HG03439 (cell line): Measurements from ENCODE around the gene CDK11A.

ENCODE experiments used
- ATAC-seq: cut with Tn5 transposase; IDR thresholded peaks from one replicate; pipeline ENCODE4 v1.9.1; 2021; ENCODE audit warnings: mild to moderate bottlenecking, moderate library complexity; ENCODE audit not compliant: unreplicated experiment

Gene CDK11A

DNA sequence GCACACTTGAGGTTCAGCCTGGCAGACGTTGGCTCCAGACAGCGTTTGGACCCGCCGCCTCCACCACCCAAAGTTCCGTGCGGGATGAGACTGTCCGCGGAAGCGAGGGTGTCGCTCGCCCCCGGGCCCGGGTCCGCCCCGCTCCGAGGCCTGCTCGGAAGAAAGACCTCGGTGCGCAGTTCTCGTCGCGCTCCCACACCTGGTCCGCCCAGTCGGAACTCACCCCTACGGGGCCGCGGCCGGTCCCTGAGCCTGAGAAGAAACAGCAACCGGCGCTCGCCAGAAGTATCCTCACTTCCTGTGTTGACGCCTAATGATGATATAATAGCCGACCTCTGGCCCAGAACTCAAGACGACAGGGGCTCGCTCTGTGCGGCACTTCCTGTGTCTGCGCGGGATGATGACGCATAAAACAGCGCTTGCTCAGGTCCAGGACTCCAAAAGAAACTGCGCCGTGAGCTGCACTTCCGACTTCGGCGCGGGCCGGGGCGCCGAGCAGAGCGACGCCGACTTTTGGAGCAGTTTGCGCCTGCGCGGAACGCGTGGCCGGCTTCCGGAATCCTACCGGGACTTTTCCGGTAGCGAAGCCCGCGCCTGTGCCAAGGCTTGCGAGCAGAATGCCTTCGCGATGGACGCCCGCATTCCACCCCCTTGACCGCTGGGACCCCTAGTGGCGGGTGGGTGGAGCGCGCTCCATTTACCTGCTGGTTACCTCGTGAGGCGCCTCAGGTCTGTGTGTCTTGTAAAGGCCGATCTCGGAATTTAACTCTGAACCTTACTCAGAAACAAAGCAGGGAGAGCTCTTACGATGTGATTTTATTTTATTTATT, at the start of gene CDK11A:
CDK11A (minus strand) TSS at position 323 of the 830 bp plus-strand sequence. CDS start 1,539 bp downstream, outside the sequence.
- ATAC-seq = peak; percentile 93

DNA sequence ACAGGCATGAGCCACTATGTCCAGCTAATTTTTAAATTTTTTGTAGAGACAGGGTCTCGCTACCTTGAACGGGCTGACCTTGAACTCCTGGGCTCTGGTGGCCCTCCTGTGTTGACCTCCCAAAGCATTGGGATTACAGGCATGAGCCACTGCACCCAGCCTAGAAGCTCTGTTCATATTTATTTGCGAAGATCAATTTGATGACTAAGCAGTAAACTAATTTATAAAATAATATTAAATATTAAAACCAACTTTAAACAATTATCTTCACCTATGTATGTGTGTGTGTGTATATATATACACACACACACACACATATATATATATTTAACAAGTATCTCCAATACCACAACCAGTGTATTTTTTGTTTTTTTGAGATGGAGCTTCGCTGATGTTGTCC, 49.7 kb upstream of the CDK11A start:
- no peak for ATAC-seq

DNA sequence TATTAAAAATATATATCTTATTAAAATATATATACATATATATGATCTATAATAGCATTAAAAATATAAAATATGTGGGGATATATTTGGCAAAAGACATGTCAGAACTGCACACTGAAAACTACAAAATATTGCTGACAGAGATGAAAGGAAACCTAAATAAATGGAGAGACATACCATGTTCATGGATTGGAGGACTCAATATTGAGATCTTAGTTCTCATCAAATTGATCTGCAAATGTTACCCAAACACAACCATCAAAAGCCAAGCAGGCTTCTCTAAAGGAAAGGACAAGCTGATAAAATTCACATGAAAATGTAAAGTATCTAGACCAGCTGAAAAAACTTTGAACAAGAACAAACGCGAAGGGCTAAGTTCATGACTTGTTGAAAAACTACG, 46.9 kb upstream of the CDK11A start:
- ATAC-seq = no peak

DNA sequence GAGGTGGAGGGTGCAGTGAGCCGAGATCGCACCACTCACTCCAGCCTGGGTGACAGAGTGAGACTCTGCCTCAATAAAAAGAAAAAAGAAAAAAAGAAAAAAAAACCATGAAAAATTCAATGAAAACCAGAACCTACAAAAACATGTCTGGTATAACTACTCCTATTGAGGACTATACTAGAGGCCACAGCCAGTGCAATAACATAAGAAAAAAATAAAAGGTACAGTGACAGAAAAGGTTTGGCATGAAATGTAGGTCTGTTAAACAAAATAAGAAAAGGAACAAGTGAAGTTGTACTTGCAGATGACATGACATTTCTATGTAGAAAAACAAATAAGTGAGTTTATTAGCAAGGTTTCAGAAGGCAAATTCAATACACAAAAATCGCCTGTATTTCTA, 45.9 kb upstream of the CDK11A start:
- ATAC-seq = no peak

DNA sequence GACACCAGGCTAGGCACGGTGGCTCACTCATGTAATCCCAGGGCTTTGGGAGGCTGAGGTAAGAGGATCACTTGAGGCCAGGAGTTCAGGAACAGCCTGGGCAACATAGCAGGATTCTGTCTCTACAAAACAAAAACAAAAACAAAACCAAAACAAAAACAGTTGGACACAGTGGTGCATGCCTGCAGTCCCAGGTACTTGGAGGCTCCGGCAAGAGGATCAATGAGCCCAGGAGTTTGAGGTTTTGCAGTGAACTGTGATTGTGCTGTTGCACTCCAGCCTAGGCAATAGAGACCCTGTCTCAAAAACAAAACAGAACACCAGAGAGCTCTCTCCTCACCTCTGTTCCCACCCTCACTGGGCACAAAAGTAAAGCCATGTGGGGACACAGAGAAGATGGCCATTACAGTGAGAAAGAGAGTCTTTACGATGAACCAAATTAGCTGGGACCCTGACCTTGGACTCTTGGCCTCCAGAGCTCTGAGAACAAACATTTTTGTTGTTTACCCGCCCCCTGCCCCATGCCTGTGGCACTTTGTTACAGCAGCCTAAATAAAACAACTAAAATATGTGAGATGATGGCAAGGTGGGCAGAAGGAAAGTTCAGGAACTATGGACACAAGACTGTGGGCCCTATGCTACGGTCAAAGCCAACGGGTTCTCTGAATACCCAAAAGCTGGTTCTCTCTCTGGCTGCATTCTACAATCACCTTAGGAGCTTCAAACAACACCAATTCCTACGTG, 44.3 kb upstream of the CDK11A start:
- no peak for ATAC-seq

DNA sequence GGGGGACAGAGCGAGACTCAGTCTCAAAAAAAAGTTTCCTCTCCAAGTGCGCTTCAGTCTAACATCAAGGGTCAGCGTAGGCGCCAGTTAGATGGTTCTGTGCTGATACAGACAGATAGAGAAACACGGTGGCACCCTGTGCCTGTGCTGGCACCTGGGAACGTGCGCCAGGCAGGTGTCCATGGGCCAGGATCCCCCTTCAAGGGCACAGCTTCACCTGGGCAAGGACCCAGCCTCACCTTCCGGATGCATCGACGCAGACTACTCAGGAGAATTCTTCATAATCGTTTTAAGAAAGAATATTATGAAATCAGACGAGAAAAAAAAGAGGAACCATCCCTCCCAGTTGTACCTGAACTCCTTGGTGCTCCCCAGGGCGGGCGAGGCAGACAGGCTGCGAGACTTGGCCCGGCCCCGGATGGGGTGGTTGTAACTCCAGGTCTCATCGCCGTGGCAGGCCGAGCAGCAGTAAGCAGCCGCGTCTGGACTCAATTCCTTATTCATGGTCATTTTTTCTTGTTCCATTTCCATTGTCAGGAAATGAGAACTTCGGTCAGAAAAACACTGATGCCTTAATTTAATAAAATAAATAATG, 40.8 kb upstream of the CDK11A start:
- no peak for ATAC-seq

DNA sequence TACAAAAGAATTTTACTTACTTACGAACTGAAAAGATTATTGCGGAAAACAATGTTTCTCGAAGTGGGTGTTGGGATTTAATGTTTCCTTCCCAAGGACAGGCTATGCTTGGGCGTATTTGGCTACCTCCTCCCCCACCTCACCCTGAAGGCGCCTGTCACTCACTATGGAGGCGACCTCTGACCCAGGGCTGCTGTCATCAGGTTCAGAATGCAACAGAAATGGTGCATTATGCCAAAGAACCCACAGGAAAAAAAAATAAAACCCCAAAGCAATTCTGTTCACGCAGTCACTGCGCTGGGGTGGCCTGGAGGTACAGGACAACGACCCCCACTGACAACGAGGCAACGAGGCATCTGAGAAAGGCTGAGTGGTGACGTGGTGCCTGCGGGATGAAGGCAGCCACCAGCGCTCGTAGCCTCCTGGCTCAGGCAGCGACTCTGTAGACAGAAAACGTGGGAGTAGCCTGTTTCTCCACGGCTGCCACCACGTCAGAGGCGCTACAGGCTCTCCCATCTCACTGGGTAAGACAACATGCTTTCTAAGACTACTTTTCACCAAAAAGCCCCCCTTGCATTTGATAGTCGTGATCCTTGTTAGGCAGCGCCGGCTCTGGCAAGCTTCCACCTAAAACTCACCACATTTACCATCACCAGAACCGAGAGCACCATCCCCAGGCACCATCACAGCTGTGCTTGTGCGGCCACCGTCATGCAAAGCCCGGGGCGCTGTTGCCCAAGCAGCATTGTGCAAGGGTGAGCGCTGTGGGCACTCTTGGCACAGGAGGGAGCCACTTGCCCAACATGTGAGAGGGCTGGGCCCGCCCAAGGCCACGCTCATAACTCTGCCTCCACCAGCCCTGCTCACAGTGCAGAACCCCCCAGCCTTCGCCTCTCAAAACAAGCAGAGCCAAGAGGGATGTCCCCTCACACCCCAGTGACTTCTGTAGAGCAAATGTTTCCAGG, 39.8 kb upstream of the CDK11A start:
- ATAC-seq = no peak

DNA sequence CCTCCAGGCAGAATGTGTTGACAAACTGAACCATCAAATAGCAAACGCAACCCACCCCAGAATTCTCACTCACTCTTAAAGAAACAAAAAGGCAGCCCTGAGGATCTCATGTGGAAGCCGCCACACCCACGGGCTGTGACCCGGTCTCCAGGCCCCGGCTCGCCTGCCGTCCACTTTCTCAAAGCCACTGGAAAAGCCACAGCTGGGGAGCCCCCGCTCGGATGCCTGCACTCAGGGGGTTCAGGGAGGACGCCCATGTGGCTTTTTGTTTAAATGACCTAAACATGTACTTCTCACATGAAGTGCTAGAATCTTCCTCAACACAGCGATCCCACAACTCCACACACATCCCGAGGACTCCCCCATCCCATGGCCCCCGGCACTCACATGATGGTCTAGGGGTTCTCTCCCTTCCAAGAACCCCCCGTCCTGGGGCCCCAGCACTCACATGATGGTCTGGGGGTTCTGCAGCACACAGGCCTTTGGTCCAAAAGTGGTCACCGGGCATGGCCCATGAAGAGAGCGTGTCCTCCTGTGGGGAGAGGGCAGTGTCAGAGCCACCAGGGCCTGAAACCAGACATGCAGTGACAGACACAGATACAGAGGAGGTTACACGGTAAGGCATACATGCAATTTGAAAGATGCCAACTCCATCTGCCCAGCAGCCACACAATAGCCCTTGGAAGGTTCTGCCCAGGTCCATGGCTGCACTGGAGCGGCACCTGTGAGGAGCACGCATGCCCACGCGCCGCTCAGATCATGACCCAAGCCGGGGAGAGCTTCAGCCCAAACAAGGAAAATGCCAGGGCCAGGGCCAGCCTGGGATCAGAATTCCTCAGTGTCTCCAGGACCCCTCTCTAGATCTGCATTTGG, 37.6 kb upstream of the CDK11A start:
- no peak for ATAC-seq

DNA sequence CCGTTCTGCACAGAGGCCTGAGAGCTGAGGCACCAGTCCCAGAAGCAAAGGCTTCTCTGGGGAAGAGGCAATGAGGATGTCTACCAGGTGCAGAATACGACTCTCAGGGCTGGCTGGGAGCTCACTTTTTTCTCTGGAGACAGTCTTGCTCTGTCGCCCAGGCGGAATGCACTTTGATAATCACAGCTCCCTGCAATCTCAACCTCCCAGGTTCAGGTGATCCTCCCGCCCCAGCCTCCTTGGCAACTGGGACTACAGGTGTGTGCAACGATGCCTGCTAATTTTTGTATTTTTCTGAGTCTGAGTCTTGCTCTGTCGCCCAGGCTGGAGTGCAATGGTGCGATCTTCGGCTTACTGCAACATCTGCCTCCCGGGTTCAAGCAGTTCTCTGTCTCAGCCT, 36.6 kb upstream of the CDK11A start:
- ATAC-seq = no peak

DNA sequence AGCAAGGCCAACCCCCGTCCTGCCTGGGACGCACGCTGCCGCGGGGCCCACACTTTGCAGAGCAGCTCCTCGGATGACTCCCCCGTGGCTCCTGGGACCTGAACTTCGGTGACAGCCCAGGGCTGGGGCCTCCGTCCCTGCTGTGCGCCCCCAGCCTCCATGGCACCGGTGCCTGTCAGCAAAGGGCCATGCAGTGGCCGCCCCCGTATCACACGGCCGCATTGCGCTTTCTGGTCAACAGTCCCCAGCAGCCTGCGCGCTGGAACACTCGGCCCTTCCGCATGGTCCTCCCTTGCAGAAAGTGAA, 36.1 kb upstream of the CDK11A start:
- no peak for ATAC-seq

DNA sequence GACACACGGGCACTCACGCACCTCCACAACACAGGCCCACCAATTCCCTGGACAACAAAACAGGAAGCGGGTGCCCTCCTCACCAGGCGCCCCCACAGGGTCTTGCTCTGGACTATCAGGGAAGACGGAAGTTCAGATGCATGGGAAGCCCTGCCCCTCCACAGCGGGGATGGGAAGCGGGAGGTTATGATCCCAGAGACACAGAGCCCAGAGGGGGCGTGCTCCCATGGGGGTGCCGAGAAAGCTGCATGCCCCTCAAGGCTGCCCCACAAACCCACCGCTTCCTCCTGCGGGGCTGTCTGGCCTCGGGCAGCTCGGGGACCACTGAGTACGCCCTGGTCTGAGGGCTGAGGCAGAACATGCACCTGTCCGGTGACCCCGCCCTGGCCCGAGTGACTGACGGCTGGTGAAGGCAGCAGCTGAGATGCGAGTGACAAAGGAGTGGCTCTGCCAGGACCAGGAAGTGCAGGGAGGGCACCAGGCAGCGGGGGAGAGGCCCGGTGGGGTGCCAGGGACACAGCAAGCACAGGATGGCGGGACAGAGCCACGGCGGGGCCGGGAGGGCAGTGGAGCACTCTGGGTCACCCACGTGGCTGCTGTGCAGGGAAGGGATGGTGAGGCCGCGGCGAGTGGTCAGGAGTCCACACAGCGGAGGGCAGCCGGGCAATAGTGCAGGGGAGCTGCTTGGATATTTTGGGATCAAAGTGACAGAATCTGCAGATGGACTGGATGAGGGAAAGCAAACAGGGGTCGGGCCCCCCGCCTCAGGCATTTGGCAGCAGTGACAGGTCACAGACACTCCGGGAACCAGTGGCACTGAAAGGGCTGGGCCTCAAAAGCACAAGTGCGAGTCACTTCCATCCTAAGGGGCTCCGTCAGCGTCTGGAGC, 35.5 kb upstream of the CDK11A start:
- ATAC-seq = no peak

DNA sequence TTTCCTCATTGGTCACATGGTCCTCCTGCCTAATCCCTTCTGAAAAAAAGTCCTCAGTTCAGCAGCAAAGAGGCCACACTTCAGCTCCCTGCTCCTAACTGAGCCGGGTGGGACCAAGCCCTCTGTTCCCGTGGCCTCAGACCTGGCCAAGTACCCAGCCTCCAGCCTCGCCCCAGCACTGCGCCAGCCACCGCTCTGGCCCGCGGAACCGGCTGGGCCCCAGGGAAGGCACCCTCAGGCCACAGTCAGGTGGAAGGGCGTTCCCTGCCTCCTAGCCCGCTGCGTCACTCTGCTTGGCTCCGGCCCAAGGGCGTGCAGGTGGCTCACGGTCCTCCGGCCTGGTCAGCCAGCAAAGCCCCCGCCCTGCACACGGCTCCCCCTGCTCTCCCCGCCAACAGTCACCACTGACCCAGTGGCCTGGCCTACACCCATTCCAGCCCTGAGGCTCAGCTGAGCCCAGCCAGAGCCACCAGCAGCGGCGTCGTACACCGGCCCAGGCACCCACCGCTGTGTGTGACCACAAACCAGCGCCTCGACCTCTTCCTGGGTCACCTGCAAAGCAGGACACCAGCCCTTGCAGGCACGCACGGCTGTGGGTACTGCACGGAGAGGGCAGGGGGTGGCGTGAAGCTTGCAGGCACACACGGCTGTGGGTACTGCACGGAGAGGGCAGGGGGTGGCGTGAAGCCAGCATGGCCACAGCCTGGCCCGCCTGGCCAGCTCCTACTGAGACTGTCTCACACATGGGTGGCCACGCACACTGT, 34.7 kb upstream of the CDK11A start:
- ATAC-seq = no peak

DNA sequence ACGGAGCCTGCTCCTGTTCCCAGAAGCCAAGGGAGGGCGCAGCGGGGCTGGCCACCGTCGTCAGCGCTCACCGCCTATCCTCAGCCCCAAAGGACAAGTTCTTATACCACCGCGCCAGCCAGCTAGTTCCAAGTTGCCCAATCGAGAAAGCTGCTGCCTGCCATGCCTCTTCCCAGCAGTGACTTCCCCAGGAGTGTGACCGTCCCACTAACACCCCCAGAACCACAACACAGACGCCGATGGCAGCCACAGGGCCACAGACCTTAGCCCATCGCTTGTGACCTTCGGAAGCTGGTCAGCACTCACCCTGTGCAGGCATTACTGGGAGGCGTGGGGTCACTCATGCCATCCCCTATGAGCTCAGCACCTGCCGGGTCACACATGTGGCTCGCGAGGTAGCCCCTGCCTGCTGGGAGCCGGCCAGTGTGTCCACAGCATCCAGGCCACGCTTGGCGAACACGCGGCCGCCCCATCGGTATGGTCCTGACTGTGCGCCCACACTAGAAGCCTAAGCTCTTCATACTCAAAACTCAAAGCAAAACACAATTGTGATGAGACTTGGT, 34.0 kb upstream of the CDK11A start:
- no peak for ATAC-seq

DNA sequence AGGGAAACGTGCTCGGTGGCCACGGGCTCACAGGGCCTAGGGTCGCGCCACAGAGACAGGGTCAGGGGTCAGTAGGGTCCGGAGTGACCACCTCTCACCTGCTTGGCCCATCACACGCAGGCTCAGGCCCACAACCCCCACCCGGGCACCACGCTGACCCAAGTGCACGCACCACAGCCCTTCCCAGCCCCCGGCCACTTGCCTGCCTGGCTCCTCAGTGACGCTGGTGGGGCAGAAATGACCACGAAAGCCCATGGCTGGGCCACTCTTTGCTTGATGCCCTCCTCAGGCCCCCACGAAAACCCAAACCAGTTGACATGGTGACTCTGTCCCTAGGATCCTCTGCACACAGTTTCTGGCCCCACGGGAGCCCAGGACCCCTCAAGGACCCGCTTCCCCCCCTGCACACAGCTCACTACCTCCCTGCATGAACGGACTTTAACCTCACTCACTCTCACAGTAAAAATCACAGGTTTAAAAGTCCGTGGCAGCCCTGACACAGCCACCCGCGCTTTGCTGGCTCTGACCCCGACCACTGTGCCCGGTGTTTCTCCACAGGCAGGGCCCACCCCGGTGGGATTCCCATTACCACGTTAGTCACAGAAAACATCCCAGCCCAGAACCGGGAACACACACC, 33.4 kb upstream of the CDK11A start:
- ATAC-seq = no peak

DNA sequence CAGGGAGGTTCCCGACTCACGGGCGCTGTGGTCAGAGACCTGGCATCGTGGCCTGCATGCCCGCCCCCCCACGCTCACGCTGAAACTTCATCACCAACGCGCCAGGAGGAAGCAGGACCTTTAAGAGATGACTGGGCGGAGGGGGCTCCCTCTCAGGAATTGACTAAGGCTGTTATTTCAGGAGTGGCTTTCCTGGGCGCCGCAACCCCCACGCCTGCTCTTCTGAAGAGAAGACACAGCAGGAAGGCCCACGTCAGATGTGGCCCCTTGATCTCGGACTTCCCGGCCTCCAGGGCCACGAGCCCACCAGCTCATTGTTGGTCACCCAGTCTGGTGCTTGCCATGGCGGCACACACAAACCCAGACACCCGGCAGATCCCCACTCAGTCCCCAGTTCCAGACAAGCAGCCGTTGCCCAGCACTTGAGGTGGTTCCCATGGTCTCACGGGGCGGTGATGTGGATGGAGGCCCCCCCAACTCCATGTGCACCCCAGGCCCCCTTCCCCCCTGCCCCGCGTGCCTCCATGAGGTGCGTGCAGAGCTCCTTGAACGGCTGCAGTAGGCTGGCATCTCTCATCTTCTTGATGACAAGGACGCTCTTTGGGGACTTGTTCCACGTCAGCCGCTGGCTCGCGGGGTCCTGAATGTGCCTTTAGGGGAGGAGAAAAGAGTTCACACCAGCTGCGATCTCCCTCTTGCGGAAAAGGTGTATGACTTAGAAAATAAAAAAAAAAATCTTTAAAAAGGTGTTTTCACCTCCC, 32.7 kb upstream of the CDK11A start:
- no peak for ATAC-seq

DNA sequence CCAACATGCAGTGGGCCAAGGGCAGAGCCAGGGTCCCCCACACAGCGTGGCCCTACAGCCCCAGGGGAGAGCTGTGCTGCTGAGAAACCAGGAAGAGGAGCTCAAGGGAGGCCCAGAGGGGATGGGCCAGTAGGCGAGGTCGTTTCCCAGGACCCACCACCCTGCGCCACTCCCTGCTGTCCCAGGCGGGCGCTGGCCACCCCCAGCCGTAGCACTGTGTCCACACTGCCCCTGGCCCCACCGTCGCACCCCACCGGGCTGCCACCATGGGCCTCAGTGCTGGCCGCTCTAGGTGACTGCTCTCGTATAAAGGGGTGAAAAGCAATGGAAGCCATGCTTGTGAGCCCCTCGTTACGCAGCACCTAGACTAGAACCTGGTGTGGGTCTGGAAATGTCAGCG, 31.7 kb upstream of the CDK11A start:
- no peak for ATAC-seq

DNA sequence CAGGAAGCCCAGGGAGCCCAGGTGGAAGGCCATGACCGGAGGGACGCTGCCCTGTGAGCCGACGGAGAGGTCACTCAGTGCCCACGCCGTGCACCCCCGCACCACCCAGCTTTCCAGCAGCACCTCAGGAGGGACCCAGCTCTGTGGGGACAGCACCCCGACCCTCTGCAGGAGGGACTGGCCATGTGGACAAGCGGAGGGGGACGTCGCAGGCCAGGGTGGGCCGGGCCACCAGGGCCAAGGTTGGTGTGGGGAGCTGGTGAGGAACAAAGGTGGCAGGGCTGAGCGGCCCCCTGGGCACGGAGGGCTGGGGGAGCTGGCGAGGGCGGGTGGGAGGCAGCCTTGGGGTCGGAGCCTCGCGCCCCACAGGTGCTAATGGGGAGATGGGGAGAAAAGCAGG, 31.3 kb upstream of the CDK11A start:
- ATAC-seq = no peak
